SK-N-SH treated with all-trans-retinoic acid at 6 μM for 48 hours (cell line): ENCODE results near the gene MRPL41.

Experiments used
- BACH2 ChIP-seq: fragments of 250-450 bp; sonication (Bioruptor Pico); IDR thresholded peaks from 2 replicates; pipeline ENCODE4 v1.9.0; 2021; ENCODE audit warnings: mild to moderate bottlenecking, borderline replicate concordance
- ZC3H10 ChIP-seq: fragments of 250-450 bp; sonication (Bioruptor Pico); IDR thresholded peaks from 2 replicates; pipeline ENCODE4 v1.5.1; 2021; ENCODE audit warnings: mild to moderate bottlenecking, moderate library complexity
- ZFP3 ChIP-seq: fragments of 250-450 bp; sonication (Bioruptor Pico); IDR thresholded peaks from 2 replicates; pipeline ENCODE4 v1.5.0; 2020; ENCODE audit warnings: mild to moderate bottlenecking, moderate library complexity
- TF ChIP-seq, protein P1 (sequence below): fragments of 250-450 bp; sonication (Bioruptor Pico); IDR thresholded peaks from 2 replicates; pipeline ENCODE4 v1.5.1; 2020; ENCODE audit warnings: low read depth, mild to moderate bottlenecking, moderate library complexity

DNA sequence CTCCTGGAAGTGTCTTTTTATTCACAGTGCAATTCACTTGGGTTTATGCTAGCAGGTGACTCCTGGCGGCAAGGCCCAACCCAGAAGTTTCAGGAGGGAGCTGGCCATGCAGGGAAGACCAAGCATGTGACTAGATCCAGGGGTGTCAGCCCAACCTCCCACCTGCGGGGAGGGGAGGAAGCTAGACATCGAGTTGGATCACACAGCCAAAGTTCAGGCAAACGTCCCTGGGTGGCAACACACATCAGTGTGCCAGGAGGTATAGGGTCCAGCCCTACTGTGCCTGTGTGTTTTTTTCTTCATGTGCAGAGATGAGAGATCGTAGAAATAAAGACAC lies 26.7 kb upstream of the MRPL41 start:
- TF ChIP-seq ZFP3 (CRISPR knock-in tag) (no peak), BACH2 (CRISPR knock-in tag) (no peak), ZC3H10 (CRISPR knock-in tag) (no peak)
- TF ChIP-seq, protein P1, sequence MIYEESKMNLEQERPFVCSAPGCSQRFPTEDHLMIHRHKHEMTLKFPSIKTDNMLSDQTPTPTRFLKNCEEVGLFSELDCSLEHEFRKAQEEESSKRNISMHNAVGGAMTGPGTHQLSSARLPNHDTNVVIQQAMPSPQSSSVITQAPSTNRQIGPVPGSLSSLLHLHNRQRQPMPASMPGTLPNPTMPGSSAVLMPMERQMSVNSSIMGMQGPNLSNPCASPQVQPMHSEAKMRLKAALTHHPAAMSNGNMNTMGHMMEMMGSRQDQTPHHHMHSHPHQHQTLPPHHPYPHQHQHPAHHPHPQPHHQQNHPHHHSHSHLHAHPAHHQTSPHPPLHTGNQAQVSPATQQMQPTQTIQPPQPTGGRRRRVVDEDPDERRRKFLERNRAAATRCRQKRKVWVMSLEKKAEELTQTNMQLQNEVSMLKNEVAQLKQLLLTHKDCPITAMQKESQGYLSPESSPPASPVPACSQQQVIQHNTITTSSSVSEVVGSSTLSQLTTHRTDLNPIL (CRISPR knock-in tag) = no peak
